ENCODE data around the gene LRP1.
A peak's percentile ranks its signal among the peaks of the same experiment; 100 is the strongest.

The LRP1 gene

DNA sequence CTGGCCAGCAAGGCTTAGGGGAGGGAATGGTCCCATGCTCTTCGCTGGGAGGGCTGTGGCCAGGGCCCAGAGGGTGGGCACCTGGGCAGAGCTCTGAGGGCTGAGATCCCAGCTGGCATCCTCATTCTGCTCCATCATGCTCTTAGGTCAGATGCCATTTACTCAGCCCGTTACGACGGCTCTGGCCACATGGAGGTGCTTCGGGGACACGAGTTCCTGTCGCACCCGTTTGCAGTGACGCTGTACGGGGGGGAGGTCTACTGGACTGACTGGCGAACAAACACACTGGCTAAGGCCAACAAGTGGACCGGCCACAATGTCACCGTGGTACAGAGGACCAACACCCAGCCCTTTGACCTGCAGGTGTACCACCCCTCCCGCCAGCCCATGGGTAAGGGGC, 49.9 kb downstream of the LRP1 start:
- DNase-seq = no peak

GRCh38 chr12:57179331-57180086, 51.2 kb downstream of the LRP1 start:
- no peak for DNase-seq

DNA sequence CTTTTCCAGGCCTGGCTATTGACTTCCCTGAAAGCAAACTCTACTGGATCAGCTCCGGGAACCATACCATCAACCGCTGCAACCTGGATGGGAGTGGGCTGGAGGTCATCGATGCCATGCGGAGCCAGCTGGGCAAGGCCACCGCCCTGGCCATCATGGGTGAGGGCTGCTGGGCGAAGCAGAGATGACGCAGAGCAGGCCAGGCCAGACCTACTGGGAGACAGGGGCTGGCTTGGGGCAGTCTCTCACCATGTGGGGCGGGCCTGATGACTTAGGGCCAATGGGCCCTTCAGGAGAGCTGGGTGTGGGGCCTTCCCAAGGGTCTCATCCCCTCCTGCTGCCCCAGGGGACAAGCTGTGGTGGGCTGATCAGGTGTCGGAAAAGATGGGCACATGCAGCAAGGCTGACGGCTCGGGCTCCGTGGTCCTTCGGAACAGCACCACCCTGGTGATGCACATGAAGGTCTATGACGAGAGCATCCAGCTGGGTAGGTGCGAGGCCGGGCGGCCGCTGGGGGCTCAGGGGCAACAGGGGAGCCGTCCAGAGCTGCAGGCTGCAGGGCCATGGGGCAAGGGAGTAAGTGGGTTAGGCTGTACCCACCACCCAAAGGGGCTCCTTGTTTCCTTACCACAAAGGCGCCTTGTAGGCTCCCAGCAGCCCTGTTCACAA, 52.2 kb downstream of the LRP1 start:
- no peak for DNase-seq

- DNase-seq = no peak
These were observed 52.8 kb downstream of the LRP1 start for GRCh38 chr12:57181072-57181471.

GRCh38 chr12:57181561-57182155, 53.4 kb downstream of the LRP1 start:
- DNase-seq = peak; percentile 94

GRCh38 chr12:57182918-57183575, 54.8 kb downstream of the LRP1 start:
- peak; percentile 95 for DNase-seq

DNA sequence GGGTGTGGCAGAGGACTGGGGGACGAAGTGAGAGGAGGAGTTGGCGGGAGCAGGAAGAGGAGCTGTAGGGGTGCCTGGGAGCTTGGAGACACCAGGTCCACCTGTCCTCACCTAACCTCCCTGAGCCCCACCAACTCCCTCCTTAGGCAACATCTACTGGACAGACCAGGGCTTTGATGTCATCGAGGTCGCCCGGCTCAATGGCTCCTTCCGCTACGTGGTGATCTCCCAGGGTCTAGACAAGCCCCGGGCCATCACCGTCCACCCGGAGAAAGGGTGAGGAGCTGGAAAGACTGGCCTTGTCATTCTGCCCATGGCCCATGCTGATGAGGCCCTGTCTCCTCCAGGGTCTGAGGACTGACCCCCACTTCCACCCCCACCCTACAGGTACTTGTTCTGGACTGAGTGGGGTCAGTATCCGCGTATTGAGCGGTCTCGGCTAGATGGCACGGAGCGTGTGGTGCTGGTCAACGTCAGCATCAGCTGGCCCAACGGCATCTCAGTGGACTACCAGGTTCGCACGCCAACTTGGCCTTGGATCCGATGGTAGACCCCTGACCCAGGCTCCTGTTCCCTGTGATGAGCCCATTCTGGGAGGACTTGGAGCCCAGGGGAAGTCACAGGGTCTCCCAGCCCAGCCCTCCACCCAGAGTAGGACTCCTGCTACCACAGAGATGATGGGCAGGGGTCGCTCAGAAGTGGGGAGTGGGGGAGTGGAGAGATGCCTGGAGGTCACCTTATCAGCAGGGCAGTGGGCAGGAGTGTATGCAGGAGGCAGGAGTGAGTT, 55.8 kb downstream of the LRP1 start:
- DNase-seq = no peak

DNA sequence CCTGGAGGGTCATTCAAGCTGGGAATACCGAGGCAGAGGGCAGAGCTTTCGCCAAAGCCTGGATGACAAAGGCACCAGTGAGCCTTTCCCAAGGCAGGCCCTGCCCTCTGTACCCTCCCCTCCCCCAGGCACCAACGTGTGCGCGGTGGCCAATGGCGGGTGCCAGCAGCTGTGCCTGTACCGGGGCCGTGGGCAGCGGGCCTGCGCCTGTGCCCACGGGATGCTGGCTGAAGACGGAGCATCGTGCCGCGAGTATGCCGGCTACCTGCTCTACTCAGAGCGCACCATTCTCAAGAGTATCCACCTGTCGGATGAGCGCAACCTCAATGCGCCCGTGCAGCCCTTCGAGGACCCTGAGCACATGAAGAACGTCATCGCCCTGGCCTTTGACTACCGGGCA, 57.1 kb downstream of the LRP1 start:
- no peak for DNase-seq

GRCh38 chr12:57185906-57186508, 57.7 kb downstream of the LRP1 start:
- no peak for DNase-seq

DNA sequence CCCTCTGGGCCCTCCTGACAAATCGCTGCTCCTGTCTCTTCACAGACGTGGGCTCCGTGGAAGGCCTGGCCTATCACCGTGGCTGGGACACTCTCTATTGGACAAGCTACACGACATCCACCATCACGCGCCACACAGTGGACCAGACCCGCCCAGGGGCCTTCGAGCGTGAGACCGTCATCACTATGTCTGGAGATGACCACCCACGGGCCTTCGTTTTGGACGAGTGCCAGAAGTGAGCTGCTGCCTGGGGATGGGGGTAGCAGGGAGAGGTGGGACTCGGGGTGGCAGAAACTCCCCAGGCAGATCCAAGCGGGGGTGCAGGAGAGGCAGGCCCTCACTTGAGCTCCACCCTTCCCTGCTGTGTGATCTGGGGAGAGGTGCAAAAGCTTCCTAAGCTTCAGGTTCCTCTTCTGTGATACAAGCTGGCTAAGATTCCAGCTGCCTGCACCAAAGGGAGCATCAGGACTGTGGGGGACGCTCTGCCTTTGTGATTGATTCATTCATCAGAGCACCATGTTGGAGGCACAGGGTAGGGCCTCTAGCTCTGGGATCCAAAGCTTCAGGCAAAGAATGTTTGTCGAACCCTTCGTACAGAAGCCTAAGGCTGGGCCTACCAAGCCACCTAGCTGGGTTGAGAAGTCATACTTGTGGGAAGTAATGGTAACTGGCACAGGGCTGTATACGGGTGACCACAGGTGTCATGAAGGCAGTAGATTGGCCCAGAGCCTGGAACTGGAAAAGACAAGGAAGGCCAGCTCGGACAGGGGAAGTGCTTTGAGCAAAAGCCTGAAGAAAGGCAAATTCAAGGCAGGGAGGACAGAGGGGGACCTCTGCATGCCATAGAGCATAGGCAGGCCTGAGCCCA, 59.2 kb downstream of the LRP1 start:
- DNase-seq = no peak

- no peak for DNase-seq
These were observed 59.8 kb downstream of the LRP1 start for GRCh38 chr12:57188090-57188425.

- no peak for DNase-seq
These were observed 61.8 kb downstream of the LRP1 start for GRCh38 chr12:57190037-57190436.

GRCh38 chr12:57190821-57191220, 62.5 kb downstream of the LRP1 start:
- DNase-seq = no peak

DNA sequence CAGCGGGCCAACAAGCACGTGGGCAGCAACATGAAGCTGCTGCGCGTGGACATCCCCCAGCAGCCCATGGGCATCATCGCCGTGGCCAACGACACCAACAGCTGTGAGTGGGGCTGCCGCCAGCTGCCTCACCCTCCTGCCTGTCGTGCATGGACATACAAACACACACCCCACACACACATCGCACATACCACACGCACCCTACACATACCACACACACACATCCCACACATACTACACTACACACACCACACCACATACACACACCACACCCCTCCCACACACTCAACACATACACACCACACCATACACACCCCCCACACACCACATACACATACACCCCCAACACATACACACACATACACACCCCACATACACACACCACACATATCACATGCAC, 63.1 kb downstream of the LRP1 start:
- DNase-seq = no peak

GRCh38 chr12:57192920-57193319, 64.6 kb downstream of the LRP1 start:
- DNase-seq = no peak

DNA sequence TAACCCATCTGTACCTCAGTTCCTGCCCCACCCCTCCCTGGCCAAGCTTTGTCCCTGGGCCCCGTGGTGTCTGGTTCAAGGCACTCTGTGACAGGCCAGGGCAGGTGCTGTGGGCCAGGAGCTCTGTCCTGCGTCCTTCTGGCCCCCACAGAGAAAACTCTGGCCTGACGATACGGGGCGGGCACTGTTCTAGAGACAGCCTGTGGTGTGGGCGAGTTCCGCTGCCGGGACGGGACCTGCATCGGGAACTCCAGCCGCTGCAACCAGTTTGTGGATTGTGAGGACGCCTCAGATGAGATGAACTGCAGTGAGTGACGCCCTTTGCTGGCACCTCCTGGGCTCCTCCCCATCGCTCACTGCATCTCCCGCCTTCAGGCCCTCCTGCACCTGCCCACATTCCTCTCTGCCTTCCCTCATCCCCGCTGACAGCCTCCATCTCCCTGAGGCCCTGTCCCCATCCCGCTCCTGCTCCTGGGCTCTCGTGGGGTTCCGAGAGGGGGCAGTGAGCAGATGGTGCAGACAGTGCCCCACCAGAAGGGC, 65.5 kb downstream of the LRP1 start:
- DNase-seq = no peak

DNA sequence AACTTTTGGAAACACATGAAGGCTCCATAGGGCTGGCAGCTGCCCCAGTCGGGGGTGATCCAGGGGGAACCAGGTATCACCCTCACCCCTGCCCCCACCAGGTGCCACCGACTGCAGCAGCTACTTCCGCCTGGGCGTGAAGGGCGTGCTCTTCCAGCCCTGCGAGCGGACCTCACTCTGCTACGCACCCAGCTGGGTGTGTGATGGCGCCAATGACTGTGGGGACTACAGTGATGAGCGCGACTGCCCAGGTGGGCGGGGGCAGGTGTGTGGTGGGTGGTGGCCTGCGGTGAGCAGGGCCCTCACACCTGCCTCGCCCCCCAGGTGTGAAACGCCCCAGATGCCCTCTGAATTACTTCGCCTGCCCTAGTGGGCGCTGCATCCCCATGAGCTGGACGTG, 66.0 kb downstream of the LRP1 start:
- DNase-seq = no peak

DNA sequence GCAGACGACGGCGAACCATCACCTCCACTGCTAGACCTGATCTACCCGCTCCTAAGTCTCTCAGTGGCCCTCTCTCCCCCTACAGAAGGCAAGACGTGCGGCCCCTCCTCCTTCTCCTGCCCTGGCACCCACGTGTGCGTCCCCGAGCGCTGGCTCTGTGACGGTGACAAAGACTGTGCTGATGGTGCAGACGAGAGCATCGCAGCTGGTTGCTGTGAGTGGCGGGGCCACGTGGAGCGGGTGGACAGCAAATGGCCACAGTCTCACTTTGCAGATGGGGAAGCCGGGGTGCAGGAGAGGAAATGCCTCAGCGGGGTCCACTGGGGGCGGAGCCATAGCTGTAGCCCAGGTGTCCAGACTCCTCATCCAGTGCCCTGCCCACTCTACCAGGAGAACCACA, 66.9 kb downstream of the LRP1 start:
- no peak for DNase-seq

- DNase-seq = no peak
These were observed 67.5 kb downstream of the LRP1 start for GRCh38 chr12:57195611-57196371.

DNA sequence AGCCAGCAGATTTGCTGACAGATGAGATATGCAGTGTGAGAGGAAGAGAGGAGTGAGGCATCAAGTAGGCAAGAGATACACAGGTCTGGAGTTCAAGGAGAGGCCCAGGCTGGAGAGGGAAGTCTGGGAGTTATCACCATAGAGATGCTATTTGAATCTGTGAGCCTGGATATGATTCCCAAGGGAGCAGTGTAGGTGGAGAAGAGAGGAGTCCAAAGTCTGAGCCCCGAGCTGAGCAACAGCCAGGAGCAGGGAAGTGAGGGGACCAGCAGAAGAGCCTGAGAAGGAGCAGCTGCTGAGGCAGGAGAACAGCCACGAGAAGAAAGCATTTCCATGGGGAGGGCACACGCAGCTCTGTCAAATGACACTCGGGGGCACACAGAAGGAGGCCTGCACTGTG, 68.2 kb downstream of the LRP1 start:
- no peak for DNase-seq

DNA sequence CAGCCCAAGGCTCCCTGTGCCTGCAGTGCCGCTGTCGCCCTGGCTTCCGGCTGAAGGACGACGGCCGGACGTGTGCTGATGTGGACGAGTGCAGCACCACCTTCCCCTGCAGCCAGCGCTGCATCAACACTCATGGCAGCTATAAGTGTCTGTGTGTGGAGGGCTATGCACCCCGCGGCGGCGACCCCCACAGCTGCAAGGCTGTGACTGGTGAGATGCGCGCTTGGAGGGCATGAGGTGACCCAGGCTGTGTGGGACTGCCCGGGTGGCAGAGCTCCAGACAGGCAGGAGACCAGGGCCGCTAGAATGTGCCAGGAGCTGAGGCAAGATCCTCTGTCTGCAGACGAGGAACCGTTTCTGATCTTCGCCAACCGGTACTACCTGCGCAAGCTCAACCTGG, 68.7 kb downstream of the LRP1 start:
- no peak for DNase-seq
